ENCODE measurements around the gene NAA25.

- TF ChIP-seq POLR2A (IDR thresholded peaks at IDR 0.05), result no peak
- no peak for TF ChIP-seq CTCF (IDR thresholded peaks at IDR 0.05)
Measured at GRCh38 chr12:112091563-112091962, 17.0 kb downstream of the NAA25 start.

Measured in right lobe of liver (tissue), 4 donors.